Tibial nerve (tissue), 4 donors: ENCODE data around the gene PLSCR3.
A peak's percentile ranks its signal among the peaks of the same experiment; 100 is the strongest.

ENCODE experiments used
- EP300 ChIP-seq, 2 donors: sonication (generic); formaldehyde crosslinking; IDR thresholded peaks; one replicate each; pipeline ENCODE4 v1.6.1; 2017; ENCODE audit warnings: antibody characterized with exemption in 2 of 2, mild to moderate bottlenecking in 1 of 2
- POLR2A ChIP-seq, 2 donors: fragments of 450-650 bp; IDR thresholded peaks; one replicate each; pipeline ENCODE4 v1.6.1; 2017; ENCODE audit warnings: antibody characterized with exemption in 2 of 2, mild to moderate bottlenecking in 2 of 2, moderate library complexity in 2 of 2
- TF ChIP-seq, protein P1 (sequence below), 5 experiments: fragments of 200-600 bp in 3 of 5; fragments of 450-650 bp in 2 of 5; sonication (generic) in 3 of 5; IDR thresholded peaks; one replicate each; pipeline ENCODE4 v1.5.1; 2016 to 2019; ENCODE audit warnings: antibody characterized with exemption in 5 of 5, mild to moderate bottlenecking in 3 of 5, moderate library complexity in 2 of 5

DNA sequence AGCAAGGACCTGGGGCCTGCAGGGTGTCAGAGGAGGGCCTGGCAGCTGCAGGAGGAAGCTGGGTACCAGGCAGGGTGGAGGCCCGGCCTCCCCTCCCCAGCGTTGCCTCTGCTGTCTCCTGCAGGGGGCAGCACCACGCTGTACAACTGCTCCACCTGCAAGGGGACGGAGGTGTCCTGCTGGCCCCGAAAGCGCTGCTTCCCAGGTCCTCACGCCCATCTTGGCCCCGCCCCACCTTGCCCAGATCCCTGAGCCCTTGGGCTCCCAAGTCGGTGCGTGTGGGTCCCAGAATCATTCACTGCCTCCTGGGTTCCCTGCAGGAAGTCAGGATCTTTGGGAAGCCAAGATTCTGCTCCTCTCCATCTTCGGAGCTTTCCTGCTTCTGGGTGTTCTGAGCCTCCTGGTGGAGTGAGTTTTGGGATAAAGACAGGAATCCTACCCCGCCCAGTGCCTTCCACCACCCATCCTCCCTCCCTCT lies 38.2 kb downstream of the PLSCR3 start:
- TF ChIP-seq, protein P1, sequence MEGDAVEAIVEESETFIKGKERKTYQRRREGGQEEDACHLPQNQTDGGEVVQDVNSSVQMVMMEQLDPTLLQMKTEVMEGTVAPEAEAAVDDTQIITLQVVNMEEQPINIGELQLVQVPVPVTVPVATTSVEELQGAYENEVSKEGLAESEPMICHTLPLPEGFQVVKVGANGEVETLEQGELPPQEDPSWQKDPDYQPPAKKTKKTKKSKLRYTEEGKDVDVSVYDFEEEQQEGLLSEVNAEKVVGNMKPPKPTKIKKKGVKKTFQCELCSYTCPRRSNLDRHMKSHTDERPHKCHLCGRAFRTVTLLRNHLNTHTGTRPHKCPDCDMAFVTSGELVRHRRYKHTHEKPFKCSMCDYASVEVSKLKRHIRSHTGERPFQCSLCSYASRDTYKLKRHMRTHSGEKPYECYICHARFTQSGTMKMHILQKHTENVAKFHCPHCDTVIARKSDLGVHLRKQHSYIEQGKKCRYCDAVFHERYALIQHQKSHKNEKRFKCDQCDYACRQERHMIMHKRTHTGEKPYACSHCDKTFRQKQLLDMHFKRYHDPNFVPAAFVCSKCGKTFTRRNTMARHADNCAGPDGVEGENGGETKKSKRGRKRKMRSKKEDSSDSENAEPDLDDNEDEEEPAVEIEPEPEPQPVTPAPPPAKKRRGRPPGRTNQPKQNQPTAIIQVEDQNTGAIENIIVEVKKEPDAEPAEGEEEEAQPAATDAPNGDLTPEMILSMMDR (IDR thresholded peaks at IDR 0.05) = peak; percentile 78 to 93 (median 89)
- no peak for TF ChIP-seq POLR2A (IDR thresholded peaks at IDR 0.05)
- TF ChIP-seq EP300 (IDR thresholded peaks at IDR 0.05) = no peak
